GM12865 (cell line): ENCODE results near the gene S100A7A.

ENCODE experiments used
- DNase-seq: peaks from one replicate; pipeline ENCODE4 v3.0.0; 2010; ENCODE audit warnings: low read depth
- H3K4me3 ChIP-seq: 2 replicates; pipeline ENCODE4 v1.5.1; 2011; ENCODE audit warnings: mild to moderate bottlenecking, low read depth, low read length, control low read depth
- CTCF ChIP-seq: IDR thresholded peaks from 2 replicates; pipeline ENCODE4 v1.5.1; 2011; ENCODE audit warnings: low read length, control low read depth, low read depth, inconsistent platforms; ENCODE audit not compliant: insufficient read depth; ENCODE audit errors: missing control alignments

The S100A7A gene

GRCh38 chr1:153394391-153394790 lies 21.9 kb upstream of the S100A7A start:
- no peak for DNase-seq
- no peak for TF ChIP-seq CTCF

GRCh38 chr1:153395136-153395685 lies 21.1 kb upstream of the S100A7A start:
- no peak for DNase-seq
- no peak for TF ChIP-seq CTCF
- no peak overlapping the region for H3K4me3 ChIP-seq

More at GRCh38 chr1:153394391-153394790, 21.9 kb upstream of the S100A7A start:
- H3K4me3 ChIP-seq: no peak overlapping the region

- DNase-seq: no peak
- no peak overlapping the region for H3K4me3 ChIP-seq
- TF ChIP-seq CTCF: no peak
Observed at GRCh38 chr1:153395776-153396175, 20.5 kb upstream of the S100A7A start.

GRCh38 chr1:153396461-153396860 lies 19.9 kb upstream of the S100A7A start:
- TF ChIP-seq CTCF: no peak
- H3K4me3 ChIP-seq: no peak overlapping the region
- DNase-seq: no peak

GRCh38 chr1:153397051-153397923 lies 19.0 kb upstream of the S100A7A start:
- DNase-seq: no peak
- TF ChIP-seq CTCF: no peak

GRCh38 chr1:153397924-153398651 lies 18.2 kb upstream of the S100A7A start:
- no peak for DNase-seq
- TF ChIP-seq CTCF: no peak
- H3K4me3 ChIP-seq: no peak overlapping the region

More at GRCh38 chr1:153397051-153397923, 19.0 kb upstream of the S100A7A start:
- H3K4me3 ChIP-seq: no peak overlapping the region
